HepG2 (cell line): Measurements from ENCODE around the gene SSR2. TPM values are rescaled to one million over a fixed set of nuclear protein-coding genes. Genes with fewer than 3 reads are reported as not detected.

ENCODE experiments used
- CBX5 ChIP-seq: sonication (generic); formaldehyde crosslinking; IDR thresholded peaks from 2 replicates; pipeline ENCODE4 v1.4.0; 2020; ENCODE audit warnings: missing genetic modification reagents, borderline replicate concordance
- FOXA3 ChIP-seq: IDR thresholded peaks from 2 replicates; pipeline ENCODE4 v1.6.1; 2016; ENCODE audit warnings: missing genetic modification reagents, missing compliant biosample characterization
- GABPA ChIP-seq, 2 experiments: IDR thresholded peaks; 2 replicates each; pipeline ENCODE4 v1.6.1; 2011 to 2016; ENCODE audit warnings: low read depth in 2 of 2, low read length in 1 of 2, missing biosample characterization in 1 of 2, missing genetic modification characterization in 1 of 2
- GATAD1 ChIP-seq: IDR thresholded peaks from 2 replicates; pipeline ENCODE4 v1.6.1; 2016; ENCODE audit warnings: missing genetic modification reagents, missing compliant biosample characterization
- HOXA5 ChIP-seq: sonication (generic); formaldehyde crosslinking; IDR thresholded peaks from 2 replicates; pipeline ENCODE4 v1.4.0; 2020; ENCODE audit warnings: missing genetic modification reagents
- JUND ChIP-seq: sonication (generic); formaldehyde crosslinking; IDR thresholded peaks from 2 replicates; pipeline ENCODE4 v1.8.0; 2022; ENCODE audit warnings: mild to moderate bottlenecking, missing genetic modification reagents
- MXD1 ChIP-seq: sonication (generic); formaldehyde crosslinking; IDR thresholded peaks from 2 replicates; pipeline ENCODE4 v1.4.0; 2020; ENCODE audit warnings: mild to moderate bottlenecking, missing genetic modification reagents
- RFXAP ChIP-seq: sonication (generic); formaldehyde crosslinking; IDR thresholded peaks from 2 replicates; pipeline ENCODE4 v1.4.0; 2020; ENCODE audit warnings: missing genetic modification reagents, borderline replicate concordance
- RXRA ChIP-seq: sonication (generic); formaldehyde crosslinking; IDR thresholded peaks from 2 replicates; pipeline ENCODE4 v1.5.1; 2020; ENCODE audit warnings: missing genetic modification reagents
- SMAD3 ChIP-seq: sonication (generic); formaldehyde crosslinking; IDR thresholded peaks from 2 replicates; pipeline ENCODE4 v1.4.0; 2020; ENCODE audit warnings: missing genetic modification reagents
- TCF12 ChIP-seq, 2 experiments: fragments of 450-650 bp in 1 of 2; sonication (generic) in 1 of 2; formaldehyde crosslinking in 1 of 2; IDR thresholded peaks; 2 replicates each; pipeline versions ENCODE4 v1.6.1 to v1.8.0; 2017 to 2022; ENCODE audit warnings: antibody characterized with exemption in 1 of 2, mild to moderate bottlenecking in 1 of 2, missing genetic modification reagents in 1 of 2, moderate library complexity in 1 of 2
- ZBTB49 ChIP-seq: sonication (generic); formaldehyde crosslinking; IDR thresholded peaks from 2 replicates; pipeline ENCODE4 v1.4.0; 2020; ENCODE audit warnings: missing genetic modification reagents, borderline replicate concordance
- ZMAT3 ChIP-seq: sonication (generic); formaldehyde crosslinking; conservative IDR thresholded peaks from 2 replicates; pipeline ENCODE4 v1.7.0; 2021; ENCODE audit warnings: missing genetic modification reagents
- ZNF205 ChIP-seq: IDR thresholded peaks from 2 replicates; pipeline ENCODE4 v1.6.1; 2018; ENCODE audit warnings: missing biosample characterization, missing genetic modification reagents
- ZNF878 ChIP-seq: sonication (generic); formaldehyde crosslinking; IDR thresholded peaks from 2 replicates; pipeline ENCODE4 v1.8.1; 2023; ENCODE audit warnings: mild to moderate bottlenecking, missing genetic modification reagents, moderate library complexity
- polyA plus RNA-seq, 8 experiments: library from polyadenylated mRNA; depleted of rRNA in 3 of 8; stranded (reverse) in 7 of 8; unstranded in 1 of 8; fragments of >200 nt; fragmentation: Illumina TruSeq in 4 of 8; extraction: Trizol in 4 of 8; gene quantifications; 2 replicates each; pipeline versions ENCODE4 v1.2.1 to v1.2.3, GENCODE V29; 2011 to 2016; ENCODE audit warnings: low read depth in 4 of 8, missing spikeins in 1 of 8, mixed read lengths in 1 of 8; ENCODE audit not compliant: insufficient read depth in 1 of 8
- total RNA-seq, 5 experiments: library from RNA; depleted of rRNA; stranded (reverse); fragments of >200 nt; fragmentation: Illumina TruSeq; extraction: Trizol; gene quantifications; 2 replicates each; pipeline ENCODE4 v1.2.3, GENCODE V29; 2016; ENCODE audit warnings: low read depth in 1 of 5
- TF ChIP-seq, protein P1 (sequence below): sonication (generic); formaldehyde crosslinking; IDR thresholded peaks from 2 replicates; pipeline ENCODE4 v1.5.0; 2020; ENCODE audit warnings: missing genetic modification reagents
- TF ChIP-seq, protein P2 (sequence below): sonication (generic); formaldehyde crosslinking; IDR thresholded peaks from 2 replicates; pipeline ENCODE4 v1.5.0; 2020; ENCODE audit warnings: mild to moderate bottlenecking, missing genetic modification reagents, borderline replicate concordance
- TF ChIP-seq, protein P3 (sequence below): sonication (generic); formaldehyde crosslinking; conservative IDR thresholded peaks from 2 replicates; pipeline ENCODE4 v1.8.0; 2022; ENCODE audit warnings: mild to moderate bottlenecking, moderate library complexity, missing genetic modification reagents
- TF ChIP-seq, protein P4 (sequence below): sonication (generic); formaldehyde crosslinking; IDR thresholded peaks from 2 replicates; pipeline ENCODE4 v1.5.0; 2020; ENCODE audit warnings: mild to moderate bottlenecking, low read depth, missing genetic modification reagents, borderline replicate concordance

Gene SSR2
- total and polyA plus RNA-seq, 2 of the 13 experiments (the other 11 are each of a cell fraction or from before 2014, with no cell fraction given): 284 to 461 TPM

GRCh38 chr1:156052862-156053767 is 32.4 kb upstream of the SSR2 start (continued):
- TF ChIP-seq, protein P1, sequence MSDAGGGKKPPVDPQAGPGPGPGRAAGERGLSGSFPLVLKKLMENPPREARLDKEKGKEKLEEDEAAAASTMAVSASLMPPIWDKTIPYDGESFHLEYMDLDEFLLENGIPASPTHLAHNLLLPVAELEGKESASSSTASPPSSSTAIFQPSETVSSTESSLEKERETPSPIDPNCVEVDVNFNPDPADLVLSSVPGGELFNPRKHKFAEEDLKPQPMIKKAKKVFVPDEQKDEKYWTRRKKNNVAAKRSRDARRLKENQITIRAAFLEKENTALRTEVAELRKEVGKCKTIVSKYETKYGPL (CRISPR knock-in tag): no peak
- TF ChIP-seq RFXAP (CRISPR knock-in tag) (no peak), ZNF205 (0 out of 2 replicates have a peak, but pooled peaks have one; percentile 67), TCF12 (IDR thresholded peaks at IDR 0.05) (no peak), TCF12 (CRISPR knock-in tag; IDR thresholded peaks at IDR 0.05) (no peak), CBX5 (0 out of 2 replicates have a peak, but pooled peaks have one; percentile 30), HOXA5 (0 out of 2 replicates have a peak, but pooled peaks have one; percentile 43), ZMAT3 (CRISPR knock-in tag) (no peak; the same call in 1 of the 2 replicates), SMAD3 (CRISPR knock-in tag) (peak; percentile 33; the same call in 1 of the 2 replicates), JUND (CRISPR knock-in tag) (no peak), ZNF878 (CRISPR knock-in tag) (0 out of 2 replicates have a peak, but pooled peaks have one; percentile 0), GATAD1 (CRISPR knock-in tag) (peak; percentile 47; the same call in 1 of the 2 replicates), RXRA (CRISPR knock-in tag) (peak; percentile 49; the same call in 1 of the 2 replicates), MXD1 (CRISPR knock-in tag) (peak; percentile 57; the same call in 1 of the 2 replicates), FOXA3 (CRISPR knock-in tag) (peak; percentile 14; the same call in 1 of the 2 replicates), ZBTB49 (CRISPR knock-in tag) (no peak), GABPA (IDR thresholded peaks at IDR 0.05; ENCODE audit: low read depth, low read length) (no peak), GABPA (CRISPR knock-in tag; IDR thresholded peaks at IDR 0.05; ENCODE audit: low read depth) (peak; percentile 20; the same call in 1 of the 2 replicates)
- TF ChIP-seq, protein P2, sequence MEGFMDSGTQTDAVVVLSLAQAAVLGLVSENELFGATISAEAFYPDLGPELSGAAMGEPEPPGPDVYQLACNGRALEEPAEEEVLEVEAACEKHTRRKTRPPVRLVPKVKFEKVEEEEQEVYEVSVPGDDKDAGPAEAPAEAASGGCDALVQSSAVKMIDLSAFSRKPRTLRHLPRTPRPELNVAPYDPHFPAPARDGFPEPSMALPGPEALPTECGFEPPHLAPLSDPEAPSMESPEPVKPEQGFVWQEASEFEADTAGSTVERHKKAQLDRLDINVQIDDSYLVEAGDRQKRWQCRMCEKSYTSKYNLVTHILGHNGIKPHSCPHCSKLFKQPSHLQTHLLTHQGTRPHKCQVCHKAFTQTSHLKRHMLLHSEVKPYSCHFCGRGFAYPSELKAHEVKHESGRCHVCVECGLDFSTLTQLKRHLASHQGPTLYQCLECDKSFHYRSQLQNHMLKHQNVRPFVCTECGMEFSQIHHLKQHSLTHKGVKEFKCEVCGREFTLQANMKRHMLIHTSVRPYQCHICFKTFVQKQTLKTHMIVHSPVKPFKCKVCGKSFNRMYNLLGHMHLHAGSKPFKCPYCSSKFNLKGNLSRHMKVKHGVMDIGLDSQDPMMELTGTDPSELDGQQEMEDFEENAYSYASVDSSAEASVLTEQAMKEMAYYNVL (CRISPR knock-in tag): 0 out of 2 replicates have a peak, but pooled peaks have one; percentile 53
- TF ChIP-seq, protein P3, sequence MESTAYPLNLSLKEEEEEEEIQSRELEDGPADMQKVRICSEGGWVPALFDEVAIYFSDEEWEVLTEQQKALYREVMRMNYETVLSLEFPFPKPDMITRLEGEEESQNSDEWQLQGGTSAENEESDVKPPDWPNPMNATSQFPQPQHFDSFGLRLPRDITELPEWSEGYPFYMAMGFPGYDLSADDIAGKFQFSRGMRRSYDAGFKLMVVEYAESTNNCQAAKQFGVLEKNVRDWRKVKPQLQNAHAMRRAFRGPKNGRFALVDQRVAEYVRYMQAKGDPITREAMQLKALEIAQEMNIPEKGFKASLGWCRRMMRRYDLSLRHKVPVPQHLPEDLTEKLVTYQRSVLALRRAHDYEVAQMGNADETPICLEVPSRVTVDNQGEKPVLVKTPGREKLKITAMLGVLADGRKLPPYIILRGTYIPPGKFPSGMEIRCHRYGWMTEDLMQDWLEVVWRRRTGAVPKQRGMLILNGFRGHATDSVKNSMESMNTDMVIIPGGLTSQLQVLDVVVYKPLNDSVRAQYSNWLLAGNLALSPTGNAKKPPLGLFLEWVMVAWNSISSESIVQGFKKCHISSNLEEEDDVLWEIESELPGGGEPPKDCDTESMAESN (CRISPR knock-in tag): no peak
- TF ChIP-seq, protein P4, sequence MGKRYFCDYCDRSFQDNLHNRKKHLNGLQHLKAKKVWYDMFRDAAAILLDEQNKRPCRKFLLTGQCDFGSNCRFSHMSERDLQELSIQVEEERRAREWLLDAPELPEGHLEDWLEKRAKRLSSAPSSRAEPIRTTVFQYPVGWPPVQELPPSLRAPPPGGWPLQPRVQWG (CRISPR knock-in tag): no peak
